Globus pallidus (tissue), 1 donor: ENCODE measurements around the gene SLC29A1.
A peak's percentile ranks its signal among the peaks of the same experiment; 100 is the strongest.

ENCODE experiments used
- DNase-seq: peaks from one replicate; pipeline ENCODE4 v3.0.0-alpha.2; 2015; ENCODE audit warnings: low spot score

SLC29A1 gene

GRCh38 chr6:44237021-44237812 is 13.8 kb downstream of the SLC29A1 start:
- peak; percentile 71 for DNase-seq

GRCh38 chr6:44237813-44238433 is 14.5 kb downstream of the SLC29A1 start:
- peak; percentile 80 for DNase-seq

GRCh38 chr6:44238687-44239350 is 15.4 kb downstream of the SLC29A1 start:
- no peak for DNase-seq

- no peak for DNase-seq
These were observed 19.9 kb downstream of the SLC29A1 start for GRCh38 chr6:44243345-44243744.

DNA sequence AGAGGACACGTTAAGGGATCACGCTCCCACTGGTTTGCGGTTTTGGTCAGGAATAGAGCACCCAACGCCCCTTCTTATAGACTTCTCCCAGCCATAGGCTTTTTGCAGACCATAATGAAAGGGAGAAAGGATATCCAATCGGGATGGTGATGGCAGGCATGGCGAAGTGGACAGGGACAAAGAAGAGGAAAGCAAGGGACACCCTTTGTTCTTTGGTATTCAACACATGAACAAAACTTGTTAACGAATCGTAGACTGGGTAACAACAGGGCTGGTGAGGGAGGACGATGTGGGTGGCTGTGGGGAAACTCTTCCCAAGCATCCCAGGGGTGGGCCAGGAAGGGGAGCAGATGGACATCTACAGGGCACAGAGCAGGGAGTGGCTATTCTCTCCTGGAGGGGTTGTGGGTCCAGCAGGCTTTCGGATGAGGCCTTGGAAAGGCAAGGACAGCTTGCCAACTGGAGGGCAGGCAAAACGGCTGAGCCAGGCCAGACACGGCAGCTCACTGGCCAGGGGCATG is 22.1 kb downstream of the SLC29A1 start:
- no peak for DNase-seq

DNA sequence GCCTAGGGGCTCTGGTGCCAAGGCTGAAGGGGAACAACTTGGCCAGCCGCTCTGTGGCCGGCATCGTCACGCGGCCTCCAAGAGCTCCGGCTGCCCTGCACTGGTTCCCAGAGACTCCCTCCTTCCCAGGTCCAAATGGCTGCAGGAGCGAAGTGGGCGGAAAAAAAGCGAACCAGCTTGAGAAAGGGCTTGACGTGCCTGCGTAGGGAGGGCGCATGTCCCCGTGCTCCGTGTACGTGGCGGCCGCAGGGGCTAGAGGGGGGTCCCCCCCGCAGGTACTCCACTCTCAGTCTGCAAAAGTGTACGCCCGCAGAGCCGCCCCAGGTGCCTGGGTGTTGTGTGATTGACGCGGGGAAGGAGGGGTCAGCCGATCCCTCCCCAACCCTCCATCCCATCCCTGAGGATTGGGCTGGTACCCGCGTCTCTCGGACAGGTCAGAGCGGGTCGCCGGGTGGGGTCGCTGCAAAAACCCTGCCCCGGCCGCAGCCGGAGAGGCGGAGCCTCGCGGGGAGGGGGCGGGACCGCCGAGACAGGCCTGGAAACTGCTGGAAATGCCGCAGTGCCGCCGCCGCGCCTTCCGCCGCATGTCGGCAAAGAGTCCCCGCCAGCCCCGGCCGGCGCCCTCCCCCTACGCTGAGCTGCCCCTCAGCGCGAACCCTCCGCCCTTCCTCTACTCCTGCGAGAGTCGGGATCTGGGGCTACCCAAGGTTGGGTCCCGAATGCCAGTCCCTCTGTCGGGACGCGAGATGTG is 22.7 kb downstream of the SLC29A1 start:
- peak; percentile 78 for DNase-seq

- DNase-seq: peak; percentile 97
These were observed 23.4 kb downstream of the SLC29A1 start, which contains the start of gene HSP90AB1 for GRCh38 chr6:44246663-44247337. Gene HSP90AB1, plus strand, starts transcription at chr6:44247101. Its CDS starts 1,529 bp downstream, at chr6:44248630.

DNA sequence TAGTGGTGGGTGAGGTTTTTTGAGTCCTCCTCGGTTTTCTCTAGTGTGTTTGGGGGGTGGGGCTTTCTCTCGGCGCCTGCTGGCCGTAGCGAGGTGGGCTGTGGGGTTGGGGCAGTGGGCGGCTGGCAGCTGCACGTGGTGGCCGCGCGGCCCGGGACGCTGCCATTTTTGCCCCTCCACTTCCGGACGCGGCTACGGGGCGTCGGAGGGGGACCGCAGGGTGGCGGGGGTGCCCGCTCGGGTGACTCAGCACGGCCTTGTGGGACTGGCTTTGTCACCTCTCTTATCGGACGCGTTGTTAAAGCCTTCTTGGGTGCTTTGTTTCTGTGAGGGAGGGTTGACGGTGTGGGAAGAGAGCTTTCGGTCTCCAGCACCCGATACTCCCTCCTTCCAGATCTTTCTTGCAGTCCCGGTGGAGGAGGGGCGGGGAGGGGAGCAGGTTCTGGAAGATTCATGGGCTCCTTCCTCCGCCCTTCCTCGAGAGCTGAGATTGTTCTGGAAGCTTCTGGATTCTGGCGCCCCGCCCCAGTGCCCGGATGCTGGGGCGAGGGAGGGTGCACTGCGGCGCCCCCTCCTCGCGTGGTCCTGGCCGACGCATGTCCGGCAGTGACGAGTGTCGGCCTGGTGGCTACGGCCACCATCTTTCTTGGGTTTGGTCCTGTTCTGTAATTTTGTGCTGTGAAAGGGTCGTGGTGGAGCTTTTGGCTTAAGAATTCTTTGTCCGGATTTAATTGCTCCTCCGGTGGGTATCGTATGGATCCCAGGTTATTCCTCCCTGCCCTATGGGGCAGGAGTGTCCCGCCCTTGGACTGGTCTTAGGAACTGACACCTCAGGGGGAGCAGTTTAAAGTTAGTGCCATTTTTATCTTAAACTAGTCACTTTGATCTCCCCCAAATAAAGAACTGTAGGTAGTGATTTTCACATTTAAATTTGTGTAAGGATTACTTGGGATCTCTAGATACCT is 24.2 kb downstream of the SLC29A1 start:
- peak; percentile 78 for DNase-seq

DNA sequence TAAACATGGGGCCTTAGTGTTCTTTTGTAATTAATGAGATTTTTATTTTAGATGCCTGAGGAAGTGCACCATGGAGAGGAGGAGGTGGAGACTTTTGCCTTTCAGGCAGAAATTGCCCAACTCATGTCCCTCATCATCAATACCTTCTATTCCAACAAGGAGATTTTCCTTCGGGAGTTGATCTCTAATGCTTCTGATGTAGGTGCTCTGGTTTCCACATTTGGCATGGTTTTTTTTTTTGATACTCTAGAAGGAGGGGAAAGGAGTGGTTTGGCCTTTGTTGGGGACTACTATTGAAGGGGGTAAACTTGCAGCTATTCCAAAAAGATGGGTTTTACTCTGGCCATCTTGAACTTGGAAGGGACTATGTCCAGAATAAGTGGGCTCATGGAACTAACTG is 25.2 kb downstream of the SLC29A1 start:
- DNase-seq: no peak

DNA sequence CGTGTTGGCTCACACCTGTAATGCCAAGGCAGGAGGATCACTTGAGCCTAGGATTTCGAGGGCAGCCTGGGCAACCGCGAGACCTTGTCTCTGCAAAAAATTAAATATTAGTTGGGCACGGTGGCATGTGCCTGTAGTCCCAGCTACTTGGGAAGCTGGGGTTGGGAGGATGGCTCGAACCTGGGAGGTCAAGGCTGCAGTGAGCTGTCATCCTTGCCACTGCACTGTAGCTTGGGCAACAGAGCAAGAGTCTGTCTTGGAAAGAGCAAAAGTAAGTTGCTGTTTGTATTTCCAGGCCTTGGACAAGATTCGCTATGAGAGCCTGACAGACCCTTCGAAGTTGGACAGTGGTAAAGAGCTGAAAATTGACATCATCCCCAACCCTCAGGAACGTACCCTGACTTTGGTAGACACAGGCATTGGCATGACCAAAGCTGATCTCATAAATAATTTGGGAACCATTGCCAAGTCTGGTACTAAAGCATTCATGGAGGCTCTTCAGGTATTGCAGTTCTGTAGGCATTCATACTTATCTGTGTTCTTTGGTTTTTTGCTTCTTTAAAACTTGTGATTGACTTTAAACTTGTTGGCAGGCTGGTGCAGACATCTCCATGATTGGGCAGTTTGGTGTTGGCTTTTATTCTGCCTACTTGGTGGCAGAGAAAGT is 25.8 kb downstream of the SLC29A1 start:
- DNase-seq: no peak

- DNase-seq: no peak
These were observed 26.8 kb downstream of the SLC29A1 start for GRCh38 chr6:44250067-44250717.

DNA sequence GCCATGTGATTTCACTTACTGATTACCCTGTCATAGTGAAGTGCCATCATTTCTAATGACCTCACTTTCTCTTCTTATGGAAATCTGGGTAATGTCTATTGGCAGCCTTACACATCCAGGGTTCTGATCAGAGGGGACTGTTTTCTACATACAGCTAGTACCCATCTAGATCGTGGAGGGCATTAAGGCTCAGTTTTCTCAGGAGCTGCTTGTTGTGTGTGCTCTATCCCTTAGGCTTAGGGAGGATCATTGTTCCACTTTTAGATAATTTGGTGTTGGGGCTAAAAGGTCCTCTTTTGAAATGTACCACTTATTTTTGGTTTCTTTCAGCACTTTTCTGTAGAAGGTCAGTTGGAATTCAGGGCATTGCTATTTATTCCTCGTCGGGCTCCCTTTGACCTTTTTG is 27.3 kb downstream of the SLC29A1 start:
- DNase-seq: no peak

- no peak for DNase-seq
These were observed 28.5 kb downstream of the SLC29A1 start for GRCh38 chr6:44251576-44252524.

- no peak for DNase-seq
These were observed 30.1 kb downstream of the SLC29A1 start for GRCh38 chr6:44253307-44254101.

DNA sequence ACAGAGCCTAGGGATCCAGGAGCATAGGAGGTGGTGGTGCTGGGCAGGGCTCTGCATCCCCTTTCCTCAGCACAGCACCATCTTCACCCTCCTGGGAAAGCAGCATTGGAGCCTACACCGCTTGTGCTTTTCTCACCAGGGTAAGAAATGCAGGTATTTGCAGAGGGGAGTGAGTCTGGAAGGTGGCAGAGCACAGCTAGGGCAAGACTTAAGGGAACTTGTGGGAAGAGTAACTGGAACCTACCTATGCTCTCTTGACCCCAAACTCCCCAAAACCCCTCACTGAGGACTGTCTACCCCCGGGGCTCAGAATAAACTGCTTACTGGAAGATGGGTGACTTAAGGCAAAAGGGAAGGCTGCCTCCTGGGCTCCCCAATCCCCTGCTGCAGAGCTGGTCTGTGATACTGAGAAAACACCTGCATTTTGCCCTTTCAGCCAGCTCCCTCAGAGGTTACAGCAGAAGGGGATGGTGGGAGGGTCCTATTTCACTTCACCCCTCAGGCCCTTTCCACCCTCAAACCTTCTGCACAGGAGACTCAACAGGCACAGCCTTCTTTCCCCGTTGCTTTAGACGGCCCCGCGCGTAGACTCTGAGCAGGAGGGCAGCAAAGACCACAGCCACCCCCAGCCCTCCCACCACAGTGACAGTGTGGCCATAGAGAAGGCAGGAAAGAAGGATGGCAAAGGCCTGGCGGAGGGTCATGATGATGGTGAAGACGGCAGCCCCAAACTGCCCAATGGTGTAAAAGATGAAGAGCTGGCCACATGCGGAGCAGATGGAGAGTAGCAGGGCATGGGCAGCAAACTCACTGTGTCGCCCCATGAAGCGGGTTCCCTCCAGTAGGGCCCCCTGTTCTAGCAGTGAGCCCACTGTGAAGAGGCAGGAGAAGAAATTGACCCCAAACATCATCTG is 31.1 kb downstream of the SLC29A1 start:
- DNase-seq: no peak
